GM18907 (cell line): ENCODE results near the gene SPANXA1.
"Not testable (repeated sequence)": the region's sequence is repeated elsewhere in the genome, so short reads cannot be mapped to it uniquely, and the experiment has no call there.

ENCODE experiments used
- ATAC-seq: cut with Tn5 transposase; IDR thresholded peaks from one replicate; pipeline ENCODE4 v1.9.1; 2021; ENCODE audit warnings: mild to moderate bottlenecking, moderate library complexity; ENCODE audit not compliant: unreplicated experiment

Gene SPANXA1, protein sequence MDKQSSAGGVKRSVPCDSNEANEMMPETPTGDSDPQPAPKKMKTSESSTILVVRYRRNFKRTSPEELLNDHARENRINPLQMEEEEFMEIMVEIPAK

DNA sequence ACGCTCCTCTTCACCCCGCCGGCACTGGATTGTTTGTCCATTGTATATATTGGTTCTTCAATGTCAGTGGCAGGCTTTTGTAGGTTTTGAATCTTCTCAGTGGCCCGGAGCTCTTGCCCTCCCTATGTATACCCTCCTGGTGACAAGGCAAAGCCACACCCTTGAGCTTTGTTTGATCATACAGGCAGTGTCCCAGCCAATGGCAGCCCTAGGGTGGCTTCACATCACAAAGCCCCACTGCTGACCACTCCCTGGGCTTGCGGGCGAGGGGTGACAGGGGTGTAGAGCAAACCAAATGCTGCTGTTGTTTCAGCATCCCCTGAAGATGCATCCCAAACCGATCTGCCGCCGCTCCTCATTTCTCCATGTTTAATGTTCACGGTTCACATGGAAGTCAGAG is at the start of gene SPANXA1:
Gene SPANXA1 (minus strand): TSS at position 101 of the 400 bp plus-strand sequence. CDS start 60 bp downstream, at position 41.
- ATAC-seq, result not testable (repeated sequence)

DNA sequence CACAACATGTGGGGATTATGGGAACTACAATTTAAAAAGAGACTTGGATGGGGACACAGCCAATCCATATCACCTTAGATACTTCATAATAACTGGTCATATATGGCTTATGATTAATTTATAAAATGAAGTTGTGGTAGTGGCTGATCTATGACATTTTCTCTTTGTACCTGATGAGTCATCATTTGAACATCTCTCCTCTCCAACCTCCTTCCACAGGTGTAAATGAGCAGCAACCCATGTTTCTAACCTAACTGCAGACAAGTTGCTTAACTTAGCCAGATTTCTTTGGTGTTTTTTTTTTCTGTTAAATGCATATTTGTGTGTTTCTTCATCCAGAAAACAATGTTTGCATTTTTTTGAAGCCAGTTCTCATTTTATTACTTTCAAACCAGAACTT is 47.6 kb upstream of the SPANXA1 start:
- ATAC-seq, result no peak

DNA sequence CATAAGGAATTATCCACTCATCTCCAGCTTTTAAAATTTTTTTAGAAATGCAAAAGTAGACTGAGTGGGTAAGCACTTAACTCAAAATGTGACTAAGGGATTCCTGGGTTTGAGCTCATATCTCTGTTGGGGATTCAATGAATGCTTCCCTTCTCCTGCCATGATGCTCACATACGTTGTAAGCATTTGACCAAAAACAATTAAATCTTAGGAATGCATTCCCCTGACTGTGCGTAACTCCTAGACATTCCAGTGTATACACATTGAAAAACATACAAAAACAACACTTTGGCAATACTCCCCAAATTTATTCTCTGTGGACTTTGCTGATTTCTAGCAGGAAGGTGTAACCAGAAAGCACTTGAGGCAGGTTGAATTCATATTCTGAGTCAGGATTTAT is 34.8 kb upstream of the SPANXA1 start:
- ATAC-seq, result no peak

DNA sequence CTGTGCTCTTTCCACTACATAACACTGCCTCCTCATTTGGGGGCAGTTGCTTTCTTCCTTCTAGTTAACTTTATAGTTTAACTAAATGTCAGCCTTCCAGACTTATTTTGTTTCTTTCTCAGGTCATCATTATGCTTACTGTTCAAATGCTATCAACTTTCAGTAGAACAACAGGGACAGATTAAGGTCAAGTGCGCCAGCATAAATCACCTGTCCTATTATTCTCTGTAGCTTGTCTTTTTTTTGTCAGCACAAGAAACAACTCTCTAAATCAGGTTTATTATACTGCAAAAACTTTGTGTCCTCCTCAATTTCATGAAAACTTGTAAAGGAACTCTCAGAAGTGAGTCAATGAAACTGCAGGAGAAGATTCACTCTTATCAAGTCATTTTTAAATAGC is 24.6 kb upstream of the SPANXA1 start:
- ATAC-seq, result no peak

DNA sequence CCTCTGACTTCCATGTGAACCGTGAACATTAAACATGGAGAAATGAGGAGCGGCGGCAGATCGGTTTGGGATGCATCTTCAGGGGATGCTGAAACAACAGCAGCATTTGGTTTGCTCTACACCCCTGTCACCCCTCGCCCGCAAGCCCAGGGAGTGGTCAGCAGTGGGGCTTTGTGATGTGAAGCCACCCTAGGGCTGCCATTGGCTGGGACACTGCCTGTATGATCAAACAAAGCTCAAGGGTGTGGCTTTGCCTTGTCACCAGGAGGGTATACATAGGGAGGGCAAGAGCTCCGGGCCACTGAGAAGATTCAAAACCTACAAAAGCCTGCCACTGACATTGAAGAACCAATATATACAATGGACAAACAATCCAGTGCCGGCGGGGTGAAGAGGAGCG is 4.9 kb upstream of the SPANXA1 start, which contains the start of gene SPANXA2:
Gene SPANXA2 (plus strand): TSS at position 301 of the 400 bp plus-strand sequence. CDS start 60 bp downstream, at position 361.
- not testable (repeated sequence) for ATAC-seq

DNA sequence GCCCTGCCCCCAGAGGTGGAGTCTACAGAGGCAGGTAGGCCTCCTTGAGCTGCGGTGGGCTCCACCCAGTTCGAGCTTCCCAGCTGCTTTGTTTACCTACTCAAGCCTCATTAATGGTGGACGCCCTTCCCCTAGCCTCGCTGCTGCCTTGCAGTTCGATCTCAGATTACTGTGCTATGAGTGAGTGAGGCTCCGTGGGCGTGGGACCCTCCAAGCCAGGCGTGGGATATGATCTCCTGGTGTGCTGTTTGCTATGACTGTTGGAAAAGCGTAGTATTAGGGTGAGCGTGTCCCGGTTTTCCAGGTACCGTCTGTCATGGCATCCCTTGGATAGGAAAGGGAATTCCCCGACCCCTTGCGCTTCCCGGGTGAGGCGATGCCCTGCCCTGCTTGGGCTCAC is 42.0 kb downstream of the SPANXA1 start:
- not testable (repeated sequence) for ATAC-seq
